Neural cell (in vitro differentiated cells): ENCODE measurements around the gene SF1. TPM values are rescaled to one million over a fixed set of nuclear protein-coding genes. Genes with fewer than 3 reads are reported as not detected.

Experiments used
- H2AFZ ChIP-seq: fragments of 200-600, 300-800 bp; sonication (generic), shearing (Covaris generic); 2 replicates; pipeline ENCODE4 v1.6.0; 2014; ENCODE audit warnings: low read depth, mild to moderate bottlenecking, antibody characterized with exemption, low read length, moderate library complexity
- H3F3A ChIP-seq: fragments of 200-600 bp; shearing (Covaris generic); 2 replicates; pipeline ENCODE4 v1.6.1; 2016; ENCODE audit warnings: mild to moderate bottlenecking, moderate library complexity, mixed read lengths, antibody characterized with exemption, low read length; ENCODE audit not compliant: insufficient read depth, poor library complexity, severe bottlenecking
- H3K27ac ChIP-seq: fragments of 200-600, 300-800 bp; sonication (generic), shearing (Covaris generic); 2 replicates; pipeline ENCODE4 v1.5.1; 2014; ENCODE audit warnings: mild to moderate bottlenecking, low read length, moderate library complexity
- H3K27me3 ChIP-seq: fragments of 300-800, 200-600 bp; sonication (generic), shearing (Covaris generic); 2 replicates; pipeline ENCODE4 v1.6.0; 2014; ENCODE audit warnings: mild to moderate bottlenecking, low read depth, low read length, moderate library complexity; ENCODE audit not compliant: insufficient read depth
- H3K36me3 ChIP-seq: fragments of 300-800, 200-600 bp; sonication (generic), shearing (Covaris generic); 2 replicates; pipeline ENCODE4 v1.5.1; 2014; ENCODE audit warnings: mild to moderate bottlenecking, antibody characterized with exemption, low read length, moderate library complexity; ENCODE audit not compliant: insufficient read depth
- H3K4me2 ChIP-seq: fragments of 300-800, 200-600 bp; sonication (generic), shearing (Covaris generic); 2 replicates; pipeline ENCODE4 v1.6.0; 2014; ENCODE audit warnings: mild to moderate bottlenecking, low read length
- H3K4me3 ChIP-seq: fragments of 300-800, 200-600 bp; sonication (generic), shearing (Covaris generic); 2 replicates; pipeline ENCODE4 v1.5.1; 2014; ENCODE audit warnings: mild to moderate bottlenecking, low read length, moderate library complexity
- H3K79me2 ChIP-seq: fragments of 200-600 bp; shearing (Covaris generic); replicated peaks from 2 replicates; pipeline ENCODE4 v1.6.0; 2014; ENCODE audit warnings: mild to moderate bottlenecking, low read length, moderate library complexity; ENCODE audit not compliant: insufficient read depth
- H3K9ac ChIP-seq: fragments of 300-800, 200-600 bp; sonication (generic), shearing (Covaris generic); 2 replicates; pipeline ENCODE4 v1.6.1; 2016; ENCODE audit warnings: mild to moderate bottlenecking, low read length, mixed read lengths
- H3K9me2 ChIP-seq: fragments of 200-600 bp; shearing (Covaris generic); 2 replicates; pipeline ENCODE4 v1.6.1; 2016; ENCODE audit warnings: mild to moderate bottlenecking, low read length, mixed read lengths; ENCODE audit not compliant: insufficient read depth
- H3K9me3 ChIP-seq: fragments of 200-600, 300-800 bp; sonication (generic), shearing (Covaris generic); 2 replicates; pipeline ENCODE4 v1.6.1; 2016; ENCODE audit warnings: mild to moderate bottlenecking, mixed run types, low read length, moderate library complexity, mixed read lengths
- H4K20me1 ChIP-seq: fragments of 200-600 bp; shearing (Covaris generic); 2 replicates; pipeline ENCODE4 v1.6.1; 2016; ENCODE audit warnings: mild to moderate bottlenecking, mixed run types; ENCODE audit not compliant: insufficient read depth
- CTCF ChIP-seq: fragments of 450-650 bp; IDR thresholded peaks from 2 replicates; pipeline ENCODE4 v1.5.1; 2014; ENCODE audit warnings: antibody characterized with exemption, mild to moderate bottlenecking, moderate library complexity; ENCODE audit not compliant: poor library complexity, severe bottlenecking
- EP300 ChIP-seq: fragments of 450-650 bp; conservative IDR thresholded peaks from 2 replicates; pipeline ENCODE4 v1.6.1; 2014; ENCODE audit warnings: antibody characterized with exemption, mild to moderate bottlenecking, moderate library complexity; ENCODE audit not compliant: poor library complexity, severe bottlenecking
- EZH2 ChIP-seq: fragments of 200-600, 300-800 bp; shearing (Covaris generic), sonication (generic); IDR thresholded peaks from 2 replicates; pipeline ENCODE4 v1.6.1; 2014; ENCODE audit warnings: antibody characterized with exemption, low read length, borderline replicate concordance, mild to moderate bottlenecking; ENCODE audit not compliant: insufficient read depth, poor library complexity, severe bottlenecking
- MXI1 ChIP-seq: fragments of 450-650 bp; conservative IDR thresholded peaks from 2 replicates; pipeline ENCODE4 v1.6.1; 2014; ENCODE audit warnings: antibody characterized with exemption, mild to moderate bottlenecking; ENCODE audit not compliant: poor library complexity, severe bottlenecking
- POLR2AphosphoS5 ChIP-seq: IDR thresholded peaks from 2 replicates; pipeline ENCODE4 v1.6.1; 2012
- RAD21 ChIP-seq: fragments of 450-650 bp; conservative IDR thresholded peaks from 2 replicates; pipeline ENCODE4 v1.6.1; 2014; ENCODE audit warnings: antibody characterized with exemption, mild to moderate bottlenecking, moderate library complexity
- SMC3 ChIP-seq: fragments of 450-650 bp; conservative IDR thresholded peaks from 2 replicates; pipeline ENCODE4 v1.6.1; 2014; ENCODE audit warnings: antibody characterized with exemption, mild to moderate bottlenecking, moderate library complexity; ENCODE audit not compliant: poor library complexity
- TAF1 ChIP-seq: IDR thresholded peaks from 2 replicates; pipeline ENCODE4 v1.6.1; 2012; ENCODE audit warnings: low read depth
- polyA plus RNA-seq: library from polyadenylated mRNA; depleted of rRNA; stranded (reverse); fragments of >200 nt; gene quantifications from 2 replicates; pipeline ENCODE4 v1.2.3, GENCODE V29; 2014
- TF ChIP-seq, protein P1 (sequence below): IDR thresholded peaks from 2 replicates; pipeline ENCODE4 v1.6.1; 2012; ENCODE audit warnings: borderline replicate concordance

SF1 gene
- polyA plus RNA-seq, 1 donor from 2014 or later: 53.2 TPM

GRCh38 chr11:64734811-64735724 lies 43.3 kb downstream of the SF1 start:
- H3F3A ChIP-seq: no peaks in the 10 kb centered on the region
- peaks cover under 1% of the 10 kb centered on the region for H3K27me3 ChIP-seq
- TF ChIP-seq CTCF (no peak), MXI1 (no peak), RAD21 (no peak), SMC3 (no peak), EP300 (no peak), TAF1 (no peak), POLR2AphosphoS5 (no peak), EZH2 (no peak)
- TF ChIP-seq, protein P1, sequence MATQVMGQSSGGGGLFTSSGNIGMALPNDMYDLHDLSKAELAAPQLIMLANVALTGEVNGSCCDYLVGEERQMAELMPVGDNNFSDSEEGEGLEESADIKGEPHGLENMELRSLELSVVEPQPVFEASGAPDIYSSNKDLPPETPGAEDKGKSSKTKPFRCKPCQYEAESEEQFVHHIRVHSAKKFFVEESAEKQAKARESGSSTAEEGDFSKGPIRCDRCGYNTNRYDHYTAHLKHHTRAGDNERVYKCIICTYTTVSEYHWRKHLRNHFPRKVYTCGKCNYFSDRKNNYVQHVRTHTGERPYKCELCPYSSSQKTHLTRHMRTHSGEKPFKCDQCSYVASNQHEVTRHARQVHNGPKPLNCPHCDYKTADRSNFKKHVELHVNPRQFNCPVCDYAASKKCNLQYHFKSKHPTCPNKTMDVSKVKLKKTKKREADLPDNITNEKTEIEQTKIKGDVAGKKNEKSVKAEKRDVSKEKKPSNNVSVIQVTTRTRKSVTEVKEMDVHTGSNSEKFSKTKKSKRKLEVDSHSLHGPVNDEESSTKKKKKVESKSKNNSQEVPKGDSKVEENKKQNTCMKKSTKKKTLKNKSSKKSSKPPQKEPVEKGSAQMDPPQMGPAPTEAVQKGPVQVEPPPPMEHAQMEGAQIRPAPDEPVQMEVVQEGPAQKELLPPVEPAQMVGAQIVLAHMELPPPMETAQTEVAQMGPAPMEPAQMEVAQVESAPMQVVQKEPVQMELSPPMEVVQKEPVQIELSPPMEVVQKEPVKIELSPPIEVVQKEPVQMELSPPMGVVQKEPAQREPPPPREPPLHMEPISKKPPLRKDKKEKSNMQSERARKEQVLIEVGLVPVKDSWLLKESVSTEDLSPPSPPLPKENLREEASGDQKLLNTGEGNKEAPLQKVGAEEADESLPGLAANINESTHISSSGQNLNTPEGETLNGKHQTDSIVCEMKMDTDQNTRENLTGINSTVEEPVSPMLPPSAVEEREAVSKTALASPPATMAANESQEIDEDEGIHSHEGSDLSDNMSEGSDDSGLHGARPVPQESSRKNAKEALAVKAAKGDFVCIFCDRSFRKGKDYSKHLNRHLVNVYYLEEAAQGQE: no peak
- no peak overlapping the region for H3K4me3 ChIP-seq
- H3K79me2 ChIP-seq: no peaks in the 10 kb centered on the region
- no peaks in the 10 kb centered on the region for H3K9me3 ChIP-seq
- H3K9ac ChIP-seq: no peak overlapping the region
- no peak overlapping the region for H2AFZ ChIP-seq
- H3K36me3 ChIP-seq: no peaks in the 10 kb centered on the region
- H3K27ac ChIP-seq: no peak overlapping the region
- H4K20me1 ChIP-seq: no peaks in the 10 kb centered on the region
- no peaks in the 10 kb centered on the region for H3K9me2 ChIP-seq
- H3K4me2 ChIP-seq: no peak overlapping the region

DNA sequence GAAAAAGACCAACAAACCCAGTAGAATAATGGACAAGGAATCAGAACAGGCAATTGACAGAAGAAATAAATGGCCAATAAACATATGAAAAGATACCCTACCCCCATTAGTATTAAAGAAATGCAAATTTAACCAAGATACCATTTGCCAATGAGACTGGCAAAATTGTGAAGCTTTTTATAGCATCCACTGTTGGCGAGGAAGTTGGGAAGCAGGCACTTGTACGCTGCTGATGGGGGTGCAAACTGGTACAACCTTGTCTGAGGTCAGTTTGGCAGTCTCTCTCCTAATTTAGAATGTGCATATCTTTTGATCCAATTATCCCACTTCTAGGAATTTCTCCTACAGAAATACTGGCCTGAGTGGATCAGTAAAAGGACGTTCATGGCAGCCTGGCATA lies 46.7 kb downstream of the SF1 start:
- H2AFZ ChIP-seq: no peak overlapping the region
- no peak overlapping the region for H3K27ac ChIP-seq
- H3K4me3 ChIP-seq: no peak overlapping the region
- no peaks in the 10 kb centered on the region for H3F3A ChIP-seq
- H3K27me3 ChIP-seq: no peaks in the 10 kb centered on the region
- no peaks in the 10 kb centered on the region for H3K79me2 ChIP-seq
- H3K4me2 ChIP-seq: no peak overlapping the region
- no peaks in the 10 kb centered on the region for H3K36me3 ChIP-seq
- no peak overlapping the region for H3K9ac ChIP-seq
- TF ChIP-seq CTCF: no peak
- TF ChIP-seq TAF1: no peak
- TF ChIP-seq MXI1: no peak
- TF ChIP-seq SMC3: no peak
- no peak for TF ChIP-seq POLR2AphosphoS5
- no peaks in the 10 kb centered on the region for H4K20me1 ChIP-seq
- H3K9me2 ChIP-seq: no peaks in the 10 kb centered on the region
- H3K9me3 ChIP-seq: no peaks in the 10 kb centered on the region
